ENCODE data around the gene CHMP4A. TPM values are rescaled to one million over a fixed set of nuclear protein-coding genes. Genes with fewer than 3 reads are reported as not detected.

CHMP4A gene
- total RNA-seq, 1 donor from 2014 or later, result 32.4 TPM

GRCh38 chr14:24171422-24172260, 41.6 kb downstream of the CHMP4A start, which contains the start of gene REC8:
Gene REC8, plus strand, starts transcription at chr14:24172080. Its CDS starts 473 bp downstream, at chr14:24172553.
- peak within 1 kb of the TSS; percentile 94 for H3K4me3 Mint-ChIP-seq (ENCODE audit: unreplicated experiment)
- no peak for TF ChIP-seq CTCF (IDR thresholded peaks at IDR 0.05; ENCODE audit: partially characterized antibody, unreplicated experiment)
- H3K4me1 Mint-ChIP-seq (ENCODE audit: low read depth, unreplicated experiment), result peaks cover 4% of the 10 kb centered on the region
- H3K27me3 Mint-ChIP-seq (ENCODE audit: unreplicated experiment), result peaks cover 3% of the 10 kb centered on the region
- H3K9me3 Mint-ChIP-seq (ENCODE audit: unreplicated experiment), result peaks cover 5% of the 10 kb centered on the region
- H3K36me3 Mint-ChIP-seq (ENCODE audit: unreplicated experiment), result no peaks in the 10 kb centered on the region
- H3K27ac Mint-ChIP-seq (ENCODE audit: unreplicated experiment), result peak within 1 kb of the TSS; percentile 93
- DNase-seq, result peak; percentile 97

GRCh38 chr14:24167469-24168114, 45.7 kb downstream of the CHMP4A start:
- Mint-ChIP-seq H3K27me3 (ENCODE audit: unreplicated experiment) (peaks cover 1% of the 10 kb centered on the region), H3K9me3 (ENCODE audit: unreplicated experiment) (peaks cover 5% of the 10 kb centered on the region), H3K36me3 (ENCODE audit: unreplicated experiment) (peaks cover 4% of the 10 kb centered on the region), H3K27ac (ENCODE audit: unreplicated experiment) (no peak overlapping the region), H3K4me3 (ENCODE audit: unreplicated experiment) (no peak overlapping the region), H3K4me1 (ENCODE audit: low read depth, unreplicated experiment) (peaks cover 2% of the 10 kb centered on the region)
- TF ChIP-seq CTCF (IDR thresholded peaks at IDR 0.05; ENCODE audit: partially characterized antibody, unreplicated experiment), result no peak
- DNase-seq, result no peak

- Mint-ChIP-seq H3K27ac (ENCODE audit: unreplicated experiment) (no peak overlapping the region), H3K36me3 (ENCODE audit: unreplicated experiment) (peaks cover 4% of the 10 kb centered on the region), H3K4me3 (ENCODE audit: unreplicated experiment) (no peak overlapping the region), H3K4me1 (ENCODE audit: low read depth, unreplicated experiment) (peaks cover 7% of the 10 kb centered on the region), H3K9me3 (ENCODE audit: unreplicated experiment) (peaks cover 4% of the 10 kb centered on the region), H3K27me3 (ENCODE audit: unreplicated experiment) (peaks cover 1% of the 10 kb centered on the region)
- no peak for DNase-seq
- no peak for TF ChIP-seq CTCF (IDR thresholded peaks at IDR 0.05; ENCODE audit: partially characterized antibody, unreplicated experiment)
Measured at GRCh38 chr14:24165785-24166184, 47.5 kb downstream of the CHMP4A start.

DNA sequence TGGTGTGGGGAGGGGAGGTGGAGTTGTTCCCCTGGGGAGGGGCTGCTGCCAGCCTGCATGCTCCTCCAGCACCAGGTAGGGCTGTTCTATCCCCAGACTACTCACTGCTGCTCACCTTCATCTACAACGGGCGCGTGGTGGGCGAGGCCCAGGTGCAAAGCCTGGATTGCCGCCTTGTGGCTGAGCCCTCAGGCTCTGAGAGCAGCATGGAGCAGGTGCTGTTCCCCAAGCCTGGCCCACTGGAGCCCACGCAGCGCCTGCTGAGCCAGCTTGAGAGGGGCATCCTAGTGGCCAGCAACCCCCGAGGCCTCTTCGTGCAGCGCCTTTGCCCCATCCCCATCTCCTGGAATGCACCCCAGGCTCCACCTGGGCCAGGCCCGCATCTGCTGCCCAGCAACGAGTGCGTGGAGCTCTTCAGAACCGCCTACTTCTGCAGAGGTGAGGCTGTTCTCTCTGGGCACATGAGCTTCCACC, 48.7 kb downstream of the CHMP4A start:
- no peak overlapping the region for H3K4me3 Mint-ChIP-seq (ENCODE audit: unreplicated experiment)

More for the DNA sequence above, 48.7 kb downstream of the CHMP4A start:
- no peak for DNase-seq
- Mint-ChIP-seq H3K36me3 (ENCODE audit: unreplicated experiment) (peaks cover 4% of the 10 kb centered on the region), H3K27me3 (ENCODE audit: unreplicated experiment) (peaks cover 3% of the 10 kb centered on the region), H3K27ac (ENCODE audit: unreplicated experiment) (no peak overlapping the region), H3K4me1 (ENCODE audit: low read depth, unreplicated experiment) (peaks cover 7% of the 10 kb centered on the region), H3K9me3 (ENCODE audit: unreplicated experiment) (peaks cover 2% of the 10 kb centered on the region)
- TF ChIP-seq CTCF (IDR thresholded peaks at IDR 0.05; ENCODE audit: partially characterized antibody, unreplicated experiment), result no peak

Measured in glutamatergic neuron (in vitro differentiated cells).